ENCODE data around the gene GABRA5. TPM values are rescaled to one million over a fixed set of nuclear protein-coding genes. Genes with fewer than 3 reads are reported as not detected.

The GABRA5 gene
- total RNA-seq, 1 donor from 2014 or later: not detected

Other genes with a start within 250 kb of the GABRA5 start
- gene GABRB3, start 94.0 kb upstream of the GABRA5 start, total RNA-seq: not detected in 2 replicates
- not detected in 2 replicates for gene GABRG3, start 104.1 kb downstream of the GABRA5 start, total RNA-seq

Measured in activated T-helper 1 cell treated with anti-CD3 and anti-CD28 coated beads, Interleukin-12 subunit alpha, Interleukin-12 subunit beta, Interleukin-2, Interleukin-4 antibody, amounts not matched to agents 30 ng/mL and 10 ng/mL and 1 ng/mL, durations not matched to agents 14 hours and 24 hours and 36 hours (primary cell).